GM12875 (cell line): ENCODE results near the gene JAM2.

Experiments
- H3K4me3 ChIP-seq: one replicate; pipeline ENCODE4 v1.5.1; 2011; ENCODE audit warnings: low read depth, low read length, control low read depth
- TF ChIP-seq, protein P1 (sequence below): IDR thresholded peaks from 2 replicates; pipeline ENCODE4 v1.5.1; 2011; ENCODE audit warnings: low read depth, mild to moderate bottlenecking, control low read depth, inconsistent platforms, low read length, moderate library complexity, borderline replicate concordance; ENCODE audit not compliant: insufficient read depth

The JAM2 gene

DNA sequence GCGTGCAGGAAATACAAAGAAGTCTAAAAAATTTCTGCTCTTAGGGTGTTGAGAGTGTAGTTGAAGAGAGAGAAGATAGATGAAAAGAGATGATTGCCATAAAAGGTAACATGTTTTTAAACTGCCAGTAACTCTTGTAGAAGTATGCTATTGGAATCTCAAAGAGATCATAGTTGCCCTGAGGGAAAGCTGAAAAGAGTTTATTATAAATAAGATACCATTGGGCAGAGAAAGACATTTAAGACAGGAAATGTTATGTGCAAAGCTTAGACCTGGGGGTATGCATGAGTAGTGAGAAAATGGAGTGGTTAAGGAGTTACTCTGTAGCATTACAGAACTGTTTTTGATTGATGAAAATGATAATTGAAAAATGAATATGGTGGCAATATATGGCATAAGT lies 113.4 kb downstream of the JAM2 start:
- H3K4me3 ChIP-seq: no peak overlapping the region
- TF ChIP-seq, protein P1, sequence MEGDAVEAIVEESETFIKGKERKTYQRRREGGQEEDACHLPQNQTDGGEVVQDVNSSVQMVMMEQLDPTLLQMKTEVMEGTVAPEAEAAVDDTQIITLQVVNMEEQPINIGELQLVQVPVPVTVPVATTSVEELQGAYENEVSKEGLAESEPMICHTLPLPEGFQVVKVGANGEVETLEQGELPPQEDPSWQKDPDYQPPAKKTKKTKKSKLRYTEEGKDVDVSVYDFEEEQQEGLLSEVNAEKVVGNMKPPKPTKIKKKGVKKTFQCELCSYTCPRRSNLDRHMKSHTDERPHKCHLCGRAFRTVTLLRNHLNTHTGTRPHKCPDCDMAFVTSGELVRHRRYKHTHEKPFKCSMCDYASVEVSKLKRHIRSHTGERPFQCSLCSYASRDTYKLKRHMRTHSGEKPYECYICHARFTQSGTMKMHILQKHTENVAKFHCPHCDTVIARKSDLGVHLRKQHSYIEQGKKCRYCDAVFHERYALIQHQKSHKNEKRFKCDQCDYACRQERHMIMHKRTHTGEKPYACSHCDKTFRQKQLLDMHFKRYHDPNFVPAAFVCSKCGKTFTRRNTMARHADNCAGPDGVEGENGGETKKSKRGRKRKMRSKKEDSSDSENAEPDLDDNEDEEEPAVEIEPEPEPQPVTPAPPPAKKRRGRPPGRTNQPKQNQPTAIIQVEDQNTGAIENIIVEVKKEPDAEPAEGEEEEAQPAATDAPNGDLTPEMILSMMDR: no peak

DNA sequence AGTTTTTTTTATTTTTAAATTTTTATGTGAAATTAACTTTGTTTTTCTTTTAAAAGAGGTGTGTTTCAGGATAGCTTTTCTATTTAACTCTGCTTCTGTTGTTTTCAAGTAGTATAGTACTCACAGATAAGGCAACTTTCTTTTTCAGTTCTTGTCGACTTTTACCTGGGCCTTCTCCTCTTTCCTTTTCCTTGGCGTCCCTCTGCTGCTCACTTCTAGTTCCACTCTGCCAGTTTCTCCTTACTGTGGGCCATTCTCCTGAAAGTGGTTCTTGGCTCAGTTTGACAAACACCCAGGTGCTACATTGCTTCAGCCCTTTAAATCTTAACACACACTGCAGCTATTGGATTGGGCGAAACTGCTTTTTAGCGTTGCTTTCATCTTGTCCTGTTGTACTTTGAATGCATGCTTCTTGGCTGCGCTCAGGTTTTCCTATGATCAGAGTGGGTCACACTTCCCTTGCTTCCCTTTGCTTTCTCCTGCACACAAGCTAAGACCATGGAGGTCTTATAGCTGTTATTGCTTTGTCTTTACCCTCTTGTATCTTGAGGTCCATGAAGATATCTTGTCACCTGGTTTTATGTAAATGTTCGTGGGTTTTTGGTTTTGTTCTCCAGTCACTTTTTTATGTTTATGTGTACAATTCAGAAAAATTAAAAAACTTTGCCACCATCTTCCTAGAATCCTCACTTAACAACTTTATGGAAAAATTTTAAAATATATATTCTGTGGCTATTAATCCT lies 117.3 kb downstream of the JAM2 start:
- TF ChIP-seq, protein P1: no peak
- no peak overlapping the region for H3K4me3 ChIP-seq

DNA sequence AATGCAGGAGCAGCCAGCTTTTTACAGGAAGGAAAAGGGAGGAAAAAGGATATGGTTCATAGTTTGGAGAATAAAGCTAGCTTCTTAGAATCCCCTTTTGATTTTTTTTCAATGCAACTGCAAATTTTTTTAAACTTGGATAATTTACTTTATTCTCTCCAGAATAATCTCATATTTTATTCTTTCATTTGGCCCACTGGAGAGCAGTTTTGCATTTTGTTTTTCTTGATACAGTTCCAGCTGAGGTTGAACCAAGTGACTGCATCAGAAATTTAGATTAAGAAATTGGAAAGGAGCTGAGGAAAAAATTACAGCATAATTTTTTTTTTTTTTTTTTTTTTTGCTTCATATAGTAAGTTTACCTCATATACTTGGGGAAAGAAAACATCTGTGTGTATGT lies 118.5 kb downstream of the JAM2 start:
- TF ChIP-seq, protein P1: no peak
- H3K4me3 ChIP-seq: no peak overlapping the region

DNA sequence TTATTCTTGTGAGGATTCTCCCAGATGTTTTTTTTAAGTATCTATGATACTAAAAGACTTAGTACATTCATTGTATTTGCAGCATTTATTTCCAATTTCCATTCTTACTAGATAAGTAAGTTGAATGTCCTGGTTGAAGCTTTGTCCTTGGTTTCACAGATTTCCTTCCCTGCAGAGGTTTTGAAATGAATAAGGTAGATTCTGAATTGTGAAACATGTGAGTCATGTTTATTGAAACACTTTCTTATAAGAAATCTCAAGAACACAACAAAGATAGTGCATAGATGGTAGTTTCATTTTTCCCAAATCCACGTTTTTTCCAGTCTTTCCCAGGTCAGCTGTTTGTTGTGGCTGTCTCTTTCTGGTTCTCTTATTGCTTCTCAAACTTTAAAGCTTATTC lies 120.5 kb downstream of the JAM2 start:
- H3K4me3 ChIP-seq: no peak overlapping the region

DNA sequence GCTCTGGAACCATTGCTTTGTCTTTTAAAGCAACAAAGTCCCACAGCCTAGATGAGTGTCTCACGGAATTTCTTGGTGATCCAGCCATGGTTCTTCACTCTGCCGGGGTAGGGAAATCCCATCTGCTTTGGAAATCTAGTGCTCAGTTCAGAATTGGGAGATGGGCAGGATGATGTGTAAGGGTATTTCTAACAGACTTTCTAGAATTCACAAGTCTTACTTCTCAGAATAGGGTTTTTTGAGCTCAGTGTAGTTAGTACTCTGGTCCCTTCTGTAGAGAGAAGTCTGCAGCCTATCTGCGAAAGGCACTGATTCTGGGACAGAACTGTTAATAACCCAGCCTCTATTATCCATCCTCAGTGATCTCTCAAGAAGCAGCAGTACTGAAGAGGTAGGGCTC lies 121.0 kb downstream of the JAM2 start:
- TF ChIP-seq, protein P1: no peak
- no peak overlapping the region for H3K4me3 ChIP-seq

More for the DNA sequence above, 120.5 kb downstream of the JAM2 start:
- TF ChIP-seq, protein P1: no peak

DNA sequence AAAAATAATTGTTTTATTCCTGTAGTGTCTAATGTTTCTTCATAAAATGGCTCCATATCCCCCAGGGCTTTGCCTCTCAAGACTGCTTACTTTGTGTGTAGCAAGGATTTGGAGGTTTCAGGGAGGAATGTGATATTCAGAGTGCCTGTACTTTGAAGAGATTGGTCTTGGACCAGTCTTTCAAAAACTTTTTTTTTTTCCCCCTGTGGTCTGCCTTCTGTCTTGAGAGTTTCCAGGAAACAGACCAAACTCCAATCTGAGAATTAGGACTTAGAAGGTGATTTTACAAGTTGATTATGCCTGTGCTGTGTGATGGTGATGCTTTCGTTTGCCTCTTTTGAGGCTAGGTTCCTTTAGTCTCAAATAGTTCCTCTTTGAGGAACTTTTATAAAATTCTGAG lies 121.6 kb downstream of the JAM2 start:
- no peak overlapping the region for H3K4me3 ChIP-seq
- TF ChIP-seq, protein P1: no peak

DNA sequence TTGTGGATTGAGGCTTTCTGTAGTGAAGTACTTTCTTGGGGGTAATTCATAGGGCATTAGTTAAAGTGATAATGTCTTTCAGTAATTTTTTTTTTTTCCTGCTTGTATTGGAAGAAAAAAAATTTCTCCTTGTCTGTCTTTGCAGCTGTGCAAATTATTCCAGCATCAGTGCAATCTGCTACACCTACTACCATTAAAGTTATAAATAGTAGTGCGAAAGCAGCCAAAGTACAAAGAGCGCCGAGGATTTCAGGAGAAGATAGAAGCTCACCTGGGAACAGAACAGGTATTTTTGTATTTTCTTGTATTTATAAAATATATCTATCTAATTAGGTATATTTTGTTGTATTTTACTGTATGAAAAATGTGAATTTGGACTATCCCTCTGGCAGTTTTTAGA lies 125.0 kb downstream of the JAM2 start:
- H3K4me3 ChIP-seq: no peak overlapping the region
- TF ChIP-seq, protein P1: no peak
